Stimulated activated effector memory CD8-positive, alpha-beta T cell treated with anti-CD3 and anti-CD28 coated beads, Interleukin-12 subunit alpha, Interleukin-12 subunit beta, amount 100 ng/mL, for 72 hours (primary cell): ENCODE results near the gene RNF8.
"Not testable (repeated sequence)": the region's sequence is repeated elsewhere in the genome, so short reads cannot be mapped to it uniquely, and the experiment has no call there.

Source experiments
- ATAC-seq: fragments of 150-1000 bp; cut with Tn5 transposase; 2 replicates; pipeline ENCODE4 v1.10.0; 2021
- DNase-seq, 2 donors: peaks; one replicate each; pipeline ENCODE4 v3.0.0; 2021 to 2022; ENCODE audit warnings: low spot score in 2 of 2
- H3K27ac Mint-ChIP-seq: one replicate; pipeline ENCODE4 v1.8.0; 2022; ENCODE audit warnings: mild to moderate bottlenecking, mixed read lengths
- H3K36me3 Mint-ChIP-seq: one replicate; pipeline ENCODE4 v1.8.0; 2022; ENCODE audit warnings: mild to moderate bottlenecking, mixed read lengths
- H3K4me1 Mint-ChIP-seq: one replicate; pipeline ENCODE4 v1.8.0; 2022; ENCODE audit warnings: mixed read lengths
- H3K4me3 Mint-ChIP-seq: one replicate; pipeline ENCODE4 v1.8.0; 2022; ENCODE audit warnings: mild to moderate bottlenecking, mixed read lengths
- H3K9me3 Mint-ChIP-seq: one replicate; pipeline ENCODE4 v1.8.0; 2022; ENCODE audit warnings: mixed read lengths

The RNF8 gene, protein sequence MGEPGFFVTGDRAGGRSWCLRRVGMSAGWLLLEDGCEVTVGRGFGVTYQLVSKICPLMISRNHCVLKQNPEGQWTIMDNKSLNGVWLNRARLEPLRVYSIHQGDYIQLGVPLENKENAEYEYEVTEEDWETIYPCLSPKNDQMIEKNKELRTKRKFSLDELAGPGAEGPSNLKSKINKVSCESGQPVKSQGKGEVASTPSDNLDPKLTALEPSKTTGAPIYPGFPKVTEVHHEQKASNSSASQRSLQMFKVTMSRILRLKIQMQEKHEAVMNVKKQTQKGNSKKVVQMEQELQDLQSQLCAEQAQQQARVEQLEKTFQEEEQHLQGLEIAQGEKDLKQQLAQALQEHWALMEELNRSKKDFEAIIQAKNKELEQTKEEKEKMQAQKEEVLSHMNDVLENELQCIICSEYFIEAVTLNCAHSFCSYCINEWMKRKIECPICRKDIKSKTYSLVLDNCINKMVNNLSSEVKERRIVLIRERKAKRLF

DNA sequence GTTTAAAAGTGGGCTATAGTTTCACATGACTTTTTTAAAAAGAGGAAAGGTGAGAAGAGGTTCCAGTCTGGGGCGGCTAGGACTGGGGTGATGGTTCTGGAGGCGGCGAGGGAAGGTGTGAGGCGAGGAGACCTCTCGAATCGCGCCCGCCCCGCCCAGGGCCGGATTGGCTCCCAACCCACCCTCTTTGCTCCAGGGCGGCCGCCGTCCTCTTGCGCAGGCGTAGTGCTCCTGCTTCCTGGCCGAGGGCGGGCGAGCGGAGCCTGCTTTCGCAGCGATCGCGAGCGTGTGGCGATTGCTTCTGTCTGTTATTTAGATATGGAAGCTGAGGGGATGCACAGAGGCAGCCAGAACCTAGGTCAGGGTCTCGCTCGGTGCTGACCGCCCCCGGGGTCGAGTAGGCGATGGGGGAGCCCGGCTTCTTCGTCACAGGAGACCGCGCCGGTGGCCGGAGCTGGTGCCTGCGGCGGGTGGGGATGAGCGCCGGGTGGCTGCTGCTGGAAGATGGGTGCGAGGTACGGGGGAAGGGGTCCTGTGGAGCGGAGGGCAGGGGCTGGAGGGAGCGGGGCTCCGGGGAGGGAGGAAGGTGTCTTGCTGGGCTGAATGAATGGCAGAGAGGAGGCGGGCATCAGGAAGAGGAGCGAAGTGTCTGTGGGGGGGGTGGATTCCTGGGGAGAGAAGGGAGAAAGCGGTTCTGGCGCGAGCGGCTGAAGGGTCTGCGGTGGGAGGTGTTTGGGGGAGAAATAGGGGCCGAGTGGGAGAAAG, at the start of gene RNF8:
TSS of gene RNF8 (plus strand) at position 223 of the 765 bp plus-strand sequence. CDS start at position 405, 182 bp downstream.
- Mint-ChIP-seq H3K36me3 (peaks cover 13% of the 10 kb centered on the region), H3K4me1 (peaks cover 46% of the 10 kb centered on the region), H3K27ac (peak within 1 kb of the TSS; percentile 97), H3K4me3 (peak within 1 kb of the TSS; percentile 97), H3K9me3 (no peaks in the 10 kb centered on the region)
- DNase-seq (peak; percentile 79 to 92), ATAC-seq (peak; percentile 98)

DNA sequence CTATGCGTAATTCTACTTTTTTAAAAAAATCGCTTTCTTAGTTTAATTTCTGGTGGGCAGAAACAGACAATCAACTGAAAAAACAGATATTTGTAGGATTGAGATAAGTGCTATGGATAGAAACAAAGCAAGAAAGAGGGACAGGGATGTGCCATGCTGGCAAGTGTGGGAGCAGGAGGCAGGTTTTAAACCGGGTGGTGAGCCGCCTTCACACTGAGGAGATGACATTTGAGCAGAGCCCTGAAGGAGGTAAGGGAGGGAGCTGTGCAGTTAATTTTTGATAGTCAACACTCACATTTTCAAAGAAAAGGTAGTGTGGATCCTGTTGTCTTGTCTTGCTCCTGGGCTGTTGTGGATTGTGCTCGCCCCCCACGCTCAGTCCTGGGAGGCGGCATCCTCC, 49.0 kb upstream of the RNF8 start:
- H3K9me3 Mint-ChIP-seq, result no peaks in the 10 kb centered on the region
- ATAC-seq, result no peak

DNA sequence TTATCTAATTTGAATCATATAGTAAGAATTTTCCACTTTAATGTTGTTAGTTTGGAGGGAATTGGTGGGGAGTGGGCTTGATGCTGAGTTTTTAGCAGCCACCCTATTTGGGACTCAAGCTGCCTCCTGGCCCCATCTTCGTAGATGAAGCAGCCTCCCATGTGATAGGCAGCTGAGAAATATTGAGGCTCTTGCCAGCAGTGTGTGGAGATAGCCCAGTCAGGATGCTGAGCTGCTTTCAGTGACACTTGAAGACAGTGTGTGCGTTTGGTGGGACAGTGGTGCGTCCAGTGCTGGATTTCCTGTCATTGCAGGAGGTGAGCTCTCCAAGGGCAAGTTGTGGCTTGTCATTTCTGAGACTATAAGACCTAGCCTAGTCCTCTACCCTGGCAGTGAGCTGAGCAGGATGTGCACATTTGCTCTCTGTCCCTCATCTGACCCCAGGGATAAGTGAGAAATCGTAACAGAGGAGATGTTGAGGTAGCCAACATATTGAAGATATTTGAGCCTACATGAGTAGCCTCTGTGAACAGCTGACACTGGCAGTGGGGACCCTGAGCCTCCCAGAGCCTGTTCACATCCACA, 47.9 kb upstream of the RNF8 start:
- H3K36me3 Mint-ChIP-seq, result peaks cover 66% of the 10 kb centered on the region

More for the DNA sequence above, 49.0 kb upstream of the RNF8 start:
- H3K4me1 Mint-ChIP-seq, result no peaks in the 10 kb centered on the region
- no peak for DNase-seq
- no peak overlapping the region for H3K4me3 Mint-ChIP-seq
- H3K27ac Mint-ChIP-seq, result no peak overlapping the region
- peaks cover 72% of the 10 kb centered on the region for H3K36me3 Mint-ChIP-seq

GRCh38 chr6:37306624-37307222, 47.1 kb upstream of the RNF8 start:
- Mint-ChIP-seq H3K4me3 (no peak overlapping the region), H3K9me3 (no peaks in the 10 kb centered on the region), H3K27ac (no peak overlapping the region), H3K36me3 (peaks cover 67% of the 10 kb centered on the region), H3K4me1 (no peaks in the 10 kb centered on the region)
- DNase-seq (no peak), ATAC-seq (no peak)

More for the DNA sequence above, 47.9 kb upstream of the RNF8 start:
- Mint-ChIP-seq H3K27ac (peak overlapping the region; percentile 23), H3K9me3 (no peaks in the 10 kb centered on the region), H3K4me3 (no peak overlapping the region), H3K4me1 (no peaks in the 10 kb centered on the region)
- no peak for DNase-seq
- no peak for ATAC-seq

DNA sequence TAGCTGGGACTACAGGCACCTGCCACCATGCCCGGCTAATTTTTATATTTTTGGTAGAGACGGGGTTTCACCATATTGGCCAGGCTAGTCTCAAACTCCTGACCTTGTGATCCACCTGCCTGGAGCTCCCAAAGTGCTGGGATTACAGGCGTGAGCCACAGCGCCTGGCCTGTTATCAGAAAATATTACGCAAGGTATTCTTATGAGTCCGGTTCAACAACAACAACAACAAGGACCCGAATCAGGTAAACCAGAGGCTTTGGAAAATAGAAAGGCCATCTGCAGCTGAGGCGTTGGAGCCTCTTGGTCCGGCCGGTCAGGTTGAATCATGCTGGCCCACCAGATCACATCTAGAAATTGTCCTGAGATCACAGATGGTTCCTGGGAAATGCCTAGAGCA, 46.3 kb upstream of the RNF8 start:
- not testable (repeated sequence) for H3K9me3 Mint-ChIP-seq, ATAC-seq, H3K4me1 Mint-ChIP-seq, H3K27ac Mint-ChIP-seq, DNase-seq, H3K4me3 Mint-ChIP-seq
- peaks cover 67% of the 10 kb centered on the region for H3K36me3 Mint-ChIP-seq

- H3K4me1 Mint-ChIP-seq, result no peaks in the 10 kb centered on the region
- no peak for ATAC-seq
Measured at GRCh38 chr6:37308069-37308815, 45.5 kb upstream of the RNF8 start.

DNA sequence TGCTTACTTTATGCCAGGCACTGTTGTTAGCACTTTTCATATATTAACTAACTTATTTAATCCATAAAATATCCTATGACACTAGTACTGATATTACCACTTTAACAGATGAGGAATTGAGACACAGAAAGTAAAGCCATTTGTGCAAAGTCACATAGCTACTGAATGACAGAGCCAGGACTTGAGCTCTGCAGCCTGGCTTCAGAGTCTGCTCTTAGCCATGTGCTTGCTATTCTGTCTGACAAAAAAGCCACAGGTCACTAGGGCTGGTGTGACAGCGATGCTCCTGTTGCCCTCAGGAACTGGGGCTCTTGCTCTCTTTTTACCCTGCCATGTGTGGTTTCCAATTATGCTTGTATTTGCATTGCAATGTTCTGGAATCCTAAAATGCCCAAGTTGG, 44.7 kb upstream of the RNF8 start:
- DNase-seq, result no peak
- H3K27ac Mint-ChIP-seq, result no peak overlapping the region

More at GRCh38 chr6:37308069-37308815, 45.5 kb upstream of the RNF8 start:
- no peak for DNase-seq
- Mint-ChIP-seq H3K36me3 (peaks cover 64% of the 10 kb centered on the region), H3K9me3 (no peaks in the 10 kb centered on the region), H3K4me3 (no peak overlapping the region), H3K27ac (no peak overlapping the region)

GRCh38 chr6:37309692-37310091, 44.1 kb upstream of the RNF8 start:
- ATAC-seq, result no peak
- H3K4me3 Mint-ChIP-seq, result no peak overlapping the region
- H3K36me3 Mint-ChIP-seq, result peaks cover 57% of the 10 kb centered on the region
- H3K27ac Mint-ChIP-seq, result no peak overlapping the region
- H3K9me3 Mint-ChIP-seq, result no peaks in the 10 kb centered on the region
- no peak for DNase-seq
- H3K4me1 Mint-ChIP-seq, result peaks cover 2% of the 10 kb centered on the region

More for the DNA sequence above, 44.7 kb upstream of the RNF8 start:
- no peaks in the 10 kb centered on the region for H3K4me1 Mint-ChIP-seq
- no peaks in the 10 kb centered on the region for H3K9me3 Mint-ChIP-seq
- peaks cover 63% of the 10 kb centered on the region for H3K36me3 Mint-ChIP-seq
- no peak for ATAC-seq
- no peak overlapping the region for H3K4me3 Mint-ChIP-seq

DNA sequence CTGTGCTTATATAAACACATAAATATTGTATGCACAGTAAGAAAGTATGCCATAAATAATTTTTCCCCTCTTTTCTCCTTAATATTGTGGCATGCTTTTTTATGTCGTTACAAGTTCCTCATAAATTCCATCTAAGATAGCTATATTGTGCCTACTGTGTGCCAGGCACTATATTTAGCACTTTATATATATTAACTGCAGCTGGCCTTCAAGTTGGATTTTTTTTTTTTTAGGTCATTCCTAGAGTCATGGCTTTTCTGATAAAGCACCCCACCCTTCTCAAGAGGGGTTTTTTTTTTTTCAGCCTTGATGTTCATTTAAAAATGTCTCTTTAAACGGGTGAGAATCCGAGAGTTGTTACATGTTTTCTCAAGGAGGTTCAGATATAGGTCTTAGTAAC, 42.8 kb upstream of the RNF8 start:
- Mint-ChIP-seq H3K9me3 (no peaks in the 10 kb centered on the region), H3K4me1 (peaks cover 6% of the 10 kb centered on the region), H3K4me3 (no peak overlapping the region), H3K36me3 (peaks cover 51% of the 10 kb centered on the region), H3K27ac (no peak overlapping the region)
- DNase-seq (no peak), ATAC-seq (no peak)

DNA sequence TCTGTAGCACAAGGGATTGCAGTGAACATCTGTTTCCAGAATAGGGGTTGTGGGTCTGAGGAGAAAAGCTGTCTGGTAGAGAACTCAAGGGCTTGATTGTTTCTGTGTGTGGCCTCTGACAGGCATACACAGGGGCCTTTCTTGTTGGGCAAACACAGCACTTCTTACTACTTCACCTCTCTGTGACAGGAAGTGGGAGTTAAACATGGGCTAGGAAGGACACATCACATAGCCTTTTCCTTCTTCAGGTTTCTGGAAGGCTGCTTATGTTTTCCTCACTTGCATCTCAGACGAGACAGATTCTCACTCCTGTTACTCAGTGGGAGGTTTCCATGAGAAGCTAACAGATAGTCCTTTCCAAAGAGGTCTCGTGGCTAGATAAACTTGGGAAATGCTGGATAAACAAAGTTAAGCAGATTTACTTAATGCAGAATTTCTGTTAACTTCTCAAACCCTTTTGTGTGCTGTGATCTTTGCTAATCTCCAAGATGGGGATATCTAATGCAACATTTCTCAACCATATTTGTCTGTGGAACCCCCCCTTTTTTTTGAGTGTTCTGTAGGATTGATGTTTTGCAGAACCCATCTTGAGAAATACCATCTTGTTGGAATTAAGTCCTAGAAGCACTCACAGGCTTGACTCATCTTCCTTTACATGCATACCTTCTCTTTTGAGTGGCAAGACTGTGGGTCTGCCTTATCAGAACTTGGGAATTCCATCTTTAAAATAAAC, 41.9 kb upstream of the RNF8 start:
- Mint-ChIP-seq H3K36me3 (peaks cover 48% of the 10 kb centered on the region), H3K27ac (no peak overlapping the region), H3K4me1 (peaks cover 6% of the 10 kb centered on the region), H3K4me3 (no peak overlapping the region), H3K9me3 (no peaks in the 10 kb centered on the region)
- DNase-seq (no peak), ATAC-seq (no peak)

- H3K27ac Mint-ChIP-seq, result peak overlapping the region; percentile 38
- peaks cover 34% of the 10 kb centered on the region for H3K36me3 Mint-ChIP-seq
- ATAC-seq, result no peak
- H3K9me3 Mint-ChIP-seq, result no peaks in the 10 kb centered on the region
- peaks cover 6% of the 10 kb centered on the region for H3K4me1 Mint-ChIP-seq
- no peak for DNase-seq
- no peak overlapping the region for H3K4me3 Mint-ChIP-seq
Measured at GRCh38 chr6:37313723-37314486, 39.9 kb upstream of the RNF8 start.

GRCh38 chr6:37314487-37315156, 39.2 kb upstream of the RNF8 start:
- Mint-ChIP-seq H3K4me1 (peaks cover 6% of the 10 kb centered on the region), H3K9me3 (no peaks in the 10 kb centered on the region), H3K4me3 (no peak overlapping the region), H3K36me3 (peaks cover 30% of the 10 kb centered on the region), H3K27ac (peak overlapping the region; percentile 38)
- ATAC-seq, result peak; percentile 73
- DNase-seq, result peak in 1 of 2 donors; percentile 55

DNA sequence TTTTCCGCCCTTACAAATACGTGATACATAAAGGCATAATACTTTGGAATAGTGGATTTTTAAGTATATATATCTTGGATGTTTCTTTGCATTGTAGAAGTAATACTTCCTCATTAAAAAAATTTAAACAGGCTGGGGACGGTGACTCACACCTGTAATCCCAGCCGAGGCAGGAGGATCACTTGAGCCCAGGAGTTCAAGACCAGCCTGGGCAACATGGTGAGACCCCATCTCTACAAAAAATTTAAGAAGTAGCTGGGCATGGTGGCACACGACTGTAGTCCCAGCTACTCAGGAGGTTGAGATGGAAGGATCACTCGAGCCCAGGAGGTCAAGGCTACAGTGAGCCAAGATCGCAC, 38.6 kb upstream of the RNF8 start:
- ATAC-seq (no peak), DNase-seq (no peak)
- Mint-ChIP-seq H3K4me3 (no peak overlapping the region), H3K36me3 (peaks cover 27% of the 10 kb centered on the region), H3K4me1 (peaks cover 6% of the 10 kb centered on the region), H3K27ac (peak overlapping the region; percentile 38), H3K9me3 (no peaks in the 10 kb centered on the region)
